Measurements from ENCODE around the gene PAX8. TPM values are rescaled to one million over a fixed set of nuclear protein-coding genes. Genes with fewer than 3 reads are reported as not detected.

The PAX8 gene
- total RNA-seq, 1 donor from 2014 or later, result 0.66 TPM

DNA sequence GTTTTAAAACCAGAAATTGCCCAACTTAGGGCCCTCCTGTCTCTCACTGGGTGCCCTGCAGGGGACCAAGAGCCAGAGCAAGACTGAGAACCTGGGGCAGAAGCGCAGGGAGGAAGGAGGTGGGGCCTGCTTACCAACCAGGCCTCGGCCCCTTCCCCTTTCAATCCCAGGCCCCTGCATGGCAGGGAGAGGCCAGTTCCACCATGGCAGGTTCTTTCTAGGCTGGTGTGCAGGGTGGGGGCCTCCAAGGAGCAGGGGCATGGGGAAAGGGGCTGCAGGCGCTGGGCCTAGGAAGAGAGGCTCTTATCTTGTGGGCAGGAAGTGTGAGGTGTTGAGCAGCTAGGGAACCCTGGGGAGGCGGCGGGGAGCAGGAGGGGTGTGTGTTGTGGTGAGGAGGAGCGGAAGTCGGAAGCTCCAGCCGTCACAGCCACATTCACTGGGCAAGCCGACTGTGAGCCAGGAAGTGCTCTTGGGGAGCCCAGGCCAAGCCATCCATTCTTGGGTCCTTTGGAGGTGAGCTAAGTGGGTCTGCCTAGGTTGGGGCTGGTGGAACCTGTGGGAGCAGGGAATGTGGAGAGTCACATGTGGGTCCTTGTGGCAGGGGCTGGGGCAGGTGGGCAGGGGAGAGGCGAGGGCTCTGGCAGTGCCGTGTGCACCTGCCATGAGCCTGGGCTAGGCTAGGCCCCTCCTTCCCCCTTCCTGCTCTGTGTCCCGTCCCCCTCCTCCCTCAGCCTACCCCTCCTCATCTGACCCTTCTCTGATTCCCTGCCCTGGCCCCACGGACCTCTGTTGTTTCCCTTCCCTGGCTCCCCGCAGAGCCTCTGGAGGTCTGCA, 105.0 kb downstream of the PAX8 start, which contains the start of gene PSD4:
PSD4 (plus strand) TSS at position 430 of the 834 bp plus-strand sequence. CDS start 8,486 bp downstream, outside the sequence.
- intact Hi-C loops (cut with micrococcal nuclease), result loop anchor here (1.0 to 10.0 kb wide), 11 partner anchors 16 to 1119 kb away; partner anchors contain the start of genes TMEM87B and TTL

DNA sequence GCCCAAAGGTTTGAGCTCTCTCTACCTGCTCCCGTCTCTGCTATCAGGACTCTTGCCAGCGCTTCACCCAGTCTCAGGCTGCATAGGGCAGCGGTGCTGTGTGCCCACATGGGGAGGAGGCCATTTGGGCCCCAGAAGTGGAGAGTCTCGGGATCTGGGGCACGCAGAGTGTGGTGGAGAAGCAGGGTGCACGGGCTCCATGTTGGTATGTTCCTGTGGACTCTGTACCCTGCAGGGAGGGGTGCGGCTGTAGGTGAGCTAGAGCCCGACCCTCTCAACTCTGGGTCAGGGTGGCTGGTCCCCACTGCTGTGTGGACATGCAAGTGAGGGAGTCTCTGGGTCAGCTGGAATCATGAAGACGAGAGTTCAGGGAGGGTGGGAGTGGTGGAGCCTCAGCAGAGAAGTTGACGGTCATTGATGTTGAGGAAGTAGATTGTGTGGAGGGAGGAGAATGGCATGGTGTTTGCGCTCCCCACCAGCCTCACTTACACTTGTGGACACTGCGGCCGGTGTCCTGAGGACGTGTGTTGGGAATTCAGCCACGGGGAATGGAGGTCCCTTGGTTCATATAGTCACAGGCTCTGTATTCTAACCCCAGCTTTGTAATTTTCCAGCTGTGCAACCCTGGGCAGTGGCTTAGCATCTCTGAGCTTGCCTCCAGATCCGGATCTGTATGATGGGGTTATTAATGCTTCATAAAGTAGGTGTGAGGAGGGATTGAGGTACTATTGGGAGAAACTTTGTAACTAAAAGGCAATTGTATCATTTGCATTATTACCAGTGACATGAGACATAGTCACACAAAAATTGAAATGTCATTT, 105.8 kb downstream of the PAX8 start:
- intact Hi-C loops (cut with micrococcal nuclease), result loop anchor here (1.0 to 10.0 kb wide), 7 partner anchors 16 to 1118 kb away; partner anchors contain the start of genes TMEM87B and TTL

DNA sequence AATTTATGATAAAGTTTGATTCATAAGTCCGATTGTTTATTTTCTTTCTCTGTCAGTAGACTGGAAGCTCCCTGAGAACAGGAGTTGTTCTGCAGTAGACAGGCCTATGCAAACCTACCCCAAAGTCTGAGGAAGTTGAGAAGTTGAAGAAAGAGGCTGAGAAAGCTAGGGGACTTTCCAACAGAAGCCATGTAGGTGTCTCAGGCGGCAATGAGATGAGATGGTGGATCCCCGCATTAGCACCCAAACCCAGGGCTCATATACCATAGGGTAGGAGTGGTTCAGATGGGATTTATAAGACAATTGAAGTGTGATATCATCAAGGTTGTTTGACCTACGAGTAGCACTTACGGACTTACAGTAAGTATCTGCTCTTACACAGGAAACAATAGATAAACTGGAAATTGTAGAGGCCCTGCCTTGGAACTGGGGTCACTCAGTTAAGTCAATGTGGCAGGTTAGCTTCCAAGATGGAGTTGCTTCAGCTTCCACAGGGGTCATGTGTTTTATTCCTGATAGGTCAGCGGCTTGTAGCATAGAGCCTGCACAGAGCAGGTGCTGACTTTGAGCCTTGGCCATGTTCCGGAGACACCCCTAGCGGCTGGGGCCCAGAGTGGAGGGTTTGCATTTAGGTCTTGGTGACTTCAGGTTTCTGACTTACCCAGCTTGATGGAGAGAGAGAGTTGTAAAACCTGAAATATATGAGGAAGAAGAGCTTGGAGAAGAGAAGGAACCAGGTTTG, 107.2 kb downstream of the PAX8 start:
- intact Hi-C loops (cut with micrococcal nuclease), result loop anchor here (2.0 to 10.0 kb wide), 4 partner anchors 521 to 1117 kb away; partner anchors contain the start of genes TMEM87B and TTL

DNA sequence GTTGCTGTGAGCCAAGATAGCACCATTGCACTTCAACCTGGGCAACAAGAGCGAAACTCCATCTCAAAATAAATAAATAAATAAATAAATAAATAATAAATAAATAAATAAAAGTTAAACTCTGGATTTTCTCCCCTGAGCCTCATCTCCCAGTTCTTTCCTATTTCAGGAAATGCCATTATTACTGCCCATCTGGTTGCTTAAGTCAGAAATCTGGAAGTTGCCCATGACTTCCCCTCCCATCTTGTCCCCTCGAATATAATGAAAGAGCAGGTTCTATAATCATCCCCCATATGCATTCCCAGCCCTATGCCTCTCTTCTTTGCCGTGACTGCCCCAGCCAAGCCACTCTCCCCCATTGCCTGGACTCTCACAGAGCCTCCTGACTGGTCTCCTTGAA, 109.1 kb downstream of the PAX8 start:
- intact Hi-C loops (cut with micrococcal nuclease), result loop anchor here (5.0 kb wide), 1 partner anchor 407 kb away; the partner anchor contains the start of gene CKAP2L

DNA sequence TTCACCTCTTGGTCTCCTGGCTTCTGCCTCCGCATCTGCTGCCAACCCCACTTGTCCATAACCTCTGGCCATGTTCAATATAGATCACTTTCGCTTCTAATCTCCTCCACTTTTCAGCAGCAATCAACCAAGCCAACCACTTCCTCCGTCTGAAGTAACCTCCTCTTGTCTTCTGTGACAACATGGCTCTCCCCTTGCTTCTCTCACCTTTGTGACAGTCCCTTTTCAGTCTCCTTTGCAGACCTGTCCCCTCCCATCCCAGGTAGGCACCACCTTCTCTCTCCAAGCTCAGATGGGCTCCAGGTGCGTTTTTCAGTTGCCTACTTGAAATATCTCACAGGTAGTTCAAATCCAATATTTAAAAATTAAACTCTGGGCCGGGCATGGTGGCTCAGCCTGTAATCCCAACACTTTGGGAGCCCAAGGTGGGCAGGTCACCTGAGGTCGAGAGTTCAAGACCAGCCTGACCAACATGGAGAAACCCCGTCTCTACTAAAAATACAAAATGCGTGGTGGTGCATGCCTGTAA, 109.7 kb downstream of the PAX8 start:
- intact Hi-C loops (cut with micrococcal nuclease), result loop anchor here (5.0 kb wide), 1 partner anchor 407 kb away; the partner anchor contains the start of gene CKAP2L

DNA sequence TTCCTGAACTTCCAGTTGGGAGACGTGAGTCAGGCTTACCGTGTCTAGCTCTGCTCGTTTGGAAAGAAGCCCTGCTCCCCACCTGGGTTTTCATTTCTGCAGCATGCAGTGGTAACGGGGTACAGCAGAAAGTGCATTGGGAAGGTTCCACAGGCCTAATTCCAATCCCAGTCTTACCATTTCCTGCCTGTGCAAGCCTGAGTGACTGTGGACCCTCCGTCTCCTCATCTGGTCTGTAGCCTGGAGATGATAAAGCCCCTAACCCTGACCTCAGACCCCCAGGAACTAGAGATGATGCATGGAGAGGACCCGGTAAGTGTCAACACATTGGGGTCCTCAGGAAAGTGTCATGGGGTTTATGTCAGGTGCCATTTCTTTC, 110.8 kb downstream of the PAX8 start:
- intact Hi-C loops (cut with micrococcal nuclease), result loop anchor here (1.0 to 5.0 kb wide), 3 partner anchors 8 to 406 kb away; partner anchors contain the start of gene CKAP2L

DNA sequence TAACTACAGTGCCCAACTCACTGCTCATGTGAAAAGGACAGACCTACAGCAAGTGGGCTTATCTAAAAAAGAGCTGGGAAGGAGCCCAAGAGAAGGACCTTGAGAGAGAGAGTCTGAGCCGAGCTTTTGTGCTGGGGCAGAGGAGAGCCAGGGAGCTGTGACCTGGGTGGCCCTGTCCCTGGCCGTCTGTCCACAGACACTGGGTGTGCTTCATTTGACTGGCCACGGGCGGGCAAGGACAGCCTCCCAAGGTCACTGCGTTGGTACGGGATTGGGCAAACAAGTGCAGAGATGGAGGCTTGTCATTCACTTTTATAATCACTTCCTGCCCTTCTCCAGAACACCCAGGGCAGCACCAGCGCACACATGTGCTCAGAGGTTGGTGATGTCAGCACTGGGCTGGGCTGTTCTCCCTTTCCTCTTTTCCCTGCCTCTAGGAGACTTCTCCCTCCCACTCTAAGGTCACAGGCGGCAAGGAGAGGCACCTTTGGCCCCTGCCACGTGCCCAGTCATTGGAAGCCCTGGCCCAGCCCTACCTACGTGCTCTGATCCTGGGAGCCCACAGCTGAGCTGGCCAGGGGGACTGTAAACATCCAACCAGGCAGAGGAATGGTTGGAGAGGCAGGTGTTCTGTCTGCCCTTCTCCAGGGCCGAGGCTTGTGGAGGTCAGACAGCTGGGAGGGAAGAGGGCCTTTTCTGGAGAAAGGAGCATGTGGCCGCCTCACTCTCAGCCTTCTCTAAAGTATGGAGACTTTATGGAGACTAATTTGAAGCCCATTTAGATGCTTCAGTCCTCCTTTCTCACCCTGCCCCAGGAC, 111.4 kb downstream of the PAX8 start:
- intact Hi-C loops (cut with micrococcal nuclease), result loop anchor here (1.0 to 5.0 kb wide), 3 partner anchors 9 to 405 kb away; partner anchors contain the start of gene CKAP2L

DNA sequence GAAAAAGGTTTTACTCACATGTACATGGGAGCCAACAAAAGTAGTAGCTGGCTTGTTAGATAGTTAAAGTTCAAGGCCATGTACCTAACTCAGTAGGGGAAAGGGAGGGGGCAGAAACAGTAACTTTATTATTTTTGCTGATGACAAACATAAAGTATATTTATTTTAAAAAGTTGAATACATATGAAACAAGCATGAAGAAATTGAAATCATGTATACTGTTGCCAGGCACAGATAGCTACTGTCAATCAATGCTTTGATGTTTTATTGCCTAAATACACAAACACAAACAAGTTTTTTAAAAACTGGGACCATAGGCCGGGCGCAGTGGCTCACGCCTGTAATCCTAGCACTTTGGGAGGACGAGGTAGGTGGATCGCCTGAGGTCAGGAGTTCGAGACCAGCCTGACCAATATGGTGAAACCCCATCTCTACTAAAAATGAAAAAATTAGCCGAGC, 112.5 kb downstream of the PAX8 start:
- intact Hi-C loops (cut with micrococcal nuclease), result loop anchor here (5.0 kb wide), 1 partner anchor 404 kb away; the partner anchor contains the start of gene CKAP2L

Other genes starting within 250 kb of the PAX8 start
- not detected in 2 replicates for gene IL36B, start 226.1 kb downstream of the PAX8 start, total RNA-seq
- gene IL36RN, start 219.7 kb downstream of the PAX8 start, total RNA-seq, result not detected in 2 replicates
- not detected in 2 replicates for gene IL1F10, start 211.0 kb downstream of the PAX8 start, total RNA-seq
- 2.4 and 3.0 TPM in 2 replicates for gene IL1RN, start 151.3 kb downstream of the PAX8 start, total RNA-seq
- 334 and 338 TPM in 2 replicates for gene PSD4, start 105.0 kb downstream of the PAX8 start, total RNA-seq
- gene ZNG1B, start 158.8 kb upstream of the PAX8 start, total RNA-seq, result 35.0 and 36.2 TPM in 2 replicates
- 0.10 and 0.24 TPM in 2 replicates for gene FOXD4L1, start 219.7 kb upstream of the PAX8 start, total RNA-seq